Loucy (cell line): ENCODE measurements around the gene NBPF1.
A peak's percentile ranks its signal among the peaks of the same experiment; 100 is the strongest.
"Not testable (repeated sequence)": the region's sequence is repeated elsewhere in the genome, so short reads cannot be mapped to it uniquely, and the experiment has no call there.

ENCODE experiments used
- H2AFZ ChIP-seq: fragments of 200-600 bp; sonication (generic); 2 replicates; pipeline ENCODE4 v1.6.0; 2016; ENCODE audit warnings: antibody characterized with exemption, mild to moderate bottlenecking, low read length, moderate library complexity
- H3F3A ChIP-seq: fragments of 200-600 bp; 2 replicates; pipeline ENCODE4 v1.6.0; 2016; ENCODE audit warnings: antibody characterized with exemption, low read depth, mild to moderate bottlenecking
- H3K27me3 ChIP-seq: fragments of 200-600 bp; sonication (generic); 2 replicates; pipeline ENCODE4 v1.6.1; 2014; ENCODE audit warnings: low read length, mild to moderate bottlenecking; ENCODE audit not compliant: insufficient read depth, poor library complexity, severe bottlenecking
- H3K36me3 ChIP-seq: fragments of 200-600 bp; sonication (generic); 2 replicates; pipeline ENCODE4 v1.6.1; 2016; ENCODE audit warnings: low read length; ENCODE audit not compliant: insufficient read depth
- H3K4me1 ChIP-seq: fragments of 200-600 bp; sonication (generic); 2 replicates; pipeline ENCODE4 v1.5.1; 2014; ENCODE audit warnings: low read length, mild to moderate bottlenecking; ENCODE audit not compliant: insufficient read depth, poor library complexity, severe bottlenecking
- H3K4me2 ChIP-seq: fragments of 200-600 bp; sonication (generic); 2 replicates; pipeline ENCODE4 v1.6.0; 2014; ENCODE audit warnings: antibody characterized with exemption, low read length, low read depth, mild to moderate bottlenecking; ENCODE audit not compliant: poor library complexity, severe bottlenecking
- H3K4me3 ChIP-seq: fragments of 200-600 bp; sonication (generic); 2 replicates; pipeline ENCODE4 v1.5.1; 2014; ENCODE audit warnings: low read length, mild to moderate bottlenecking, mixed read lengths; ENCODE audit not compliant: poor library complexity, severe bottlenecking
- H3K79me2 ChIP-seq: fragments of 200-600 bp; sonication (generic); 2 replicates; pipeline ENCODE4 v1.6.1; 2014; ENCODE audit warnings: low read length; ENCODE audit not compliant: insufficient read depth
- H3K9ac ChIP-seq: fragments of 200-600 bp; sonication (generic); 2 replicates; pipeline ENCODE4 v1.6.0; 2014; ENCODE audit warnings: mild to moderate bottlenecking, low read depth, low read length, moderate library complexity; ENCODE audit not compliant: poor library complexity, severe bottlenecking
- H3K9me2 ChIP-seq: fragments of 200-600 bp; sonication (generic); replicated peaks from 2 replicates; pipeline ENCODE4 v1.6.1; 2016; ENCODE audit warnings: low read depth, low read length, mixed read lengths
- H3K9me3 ChIP-seq: fragments of 200-600 bp; sonication (generic); 2 replicates; pipeline ENCODE4 v1.6.1; 2014; ENCODE audit warnings: mild to moderate bottlenecking, antibody characterized with exemption, low read length, low read depth; ENCODE audit not compliant: insufficient read depth
- H4K20me1 ChIP-seq: fragments of 200-600 bp; sonication (generic); 2 replicates; pipeline ENCODE4 v1.6.0; 2014; ENCODE audit warnings: antibody characterized with exemption, low read length, mild to moderate bottlenecking; ENCODE audit not compliant: insufficient read depth, poor library complexity, severe bottlenecking

Gene NBPF1

GRCh38 chr1:16643001-16643411 is 29.6 kb upstream of the NBPF1 start:
- Histone ChIP-seq H3K4me2 (peak overlapping the region; percentile 73), H3K79me2 (peaks cover 45% of the 10 kb centered on the region), H3K4me3 (peak overlapping the region; percentile 88), H3K9ac (peak overlapping the region; percentile 92), H3K4me1 (peaks cover 25% of the 10 kb centered on the region)
- H2AFZ ChIP-seq, H3F3A ChIP-seq, H3K36me3 ChIP-seq, H3K9me3 ChIP-seq, H3K9me2 ChIP-seq, H3K27me3 ChIP-seq, H4K20me1 ChIP-seq: not testable (repeated sequence)

GRCh38 chr1:16642025-16642966 is 28.9 kb upstream of the NBPF1 start:
- Histone ChIP-seq H3K79me2 (peaks cover 45% of the 10 kb centered on the region), H3K4me3 (peak overlapping the region; percentile 88), H3K9ac (peak overlapping the region; percentile 92), H3K4me2 (peak overlapping the region; percentile 73), H3K4me1 (peaks cover 25% of the 10 kb centered on the region)
- H2AFZ ChIP-seq, H3K27me3 ChIP-seq, H3F3A ChIP-seq, H3K36me3 ChIP-seq, H4K20me1 ChIP-seq, H3K9me3 ChIP-seq, H3K9me2 ChIP-seq: not testable (repeated sequence)

- Histone ChIP-seq H3K4me1 (peaks cover 25% of the 10 kb centered on the region), H3K9ac (peak overlapping the region; percentile 92), H3K4me2 (peak overlapping the region; percentile 73), H3K79me2 (peaks cover 45% of the 10 kb centered on the region)
- H3F3A ChIP-seq, H3K9me3 ChIP-seq, H4K20me1 ChIP-seq, H3K36me3 ChIP-seq, H3K4me3 ChIP-seq, H3K27me3 ChIP-seq, H3K9me2 ChIP-seq, H2AFZ ChIP-seq: not testable (repeated sequence)
These were observed 28.0 kb upstream of the NBPF1 start for GRCh38 chr1:16641159-16641975.

- H3F3A ChIP-seq, H3K4me3 ChIP-seq, H3K27me3 ChIP-seq, H3K36me3 ChIP-seq, H3K4me2 ChIP-seq, H4K20me1 ChIP-seq, H2AFZ ChIP-seq, H3K9me3 ChIP-seq, H3K9me2 ChIP-seq, H3K9ac ChIP-seq: not testable (repeated sequence)
- peaks cover 18% of the 10 kb centered on the region for H3K4me1 ChIP-seq
- peaks cover 45% of the 10 kb centered on the region for H3K79me2 ChIP-seq
These were observed 26.0 kb upstream of the NBPF1 start for GRCh38 chr1:16639091-16640031.

GRCh38 chr1:16637941-16638778 is 24.8 kb upstream of the NBPF1 start:
- not testable (repeated sequence) for H3K9me2 ChIP-seq, H3K36me3 ChIP-seq, H3K4me2 ChIP-seq, H3K9me3 ChIP-seq, H2AFZ ChIP-seq, H3K4me3 ChIP-seq, H4K20me1 ChIP-seq, H3K27me3 ChIP-seq, H3K9ac ChIP-seq, H3F3A ChIP-seq
- H3K79me2 ChIP-seq: peaks cover 33% of the 10 kb centered on the region; the same call in 1 of the 2 replicates
- peaks cover 12% of the 10 kb centered on the region for H3K4me1 ChIP-seq

- H3K9me2 ChIP-seq, H3F3A ChIP-seq, H2AFZ ChIP-seq, H4K20me1 ChIP-seq, H3K27me3 ChIP-seq, H3K9me3 ChIP-seq, H3K9ac ChIP-seq, H3K4me2 ChIP-seq, H3K4me1 ChIP-seq, H3K4me3 ChIP-seq: not testable (repeated sequence)
- peaks cover 20% of the 10 kb centered on the region; the same call in 1 of the 2 replicates for H3K36me3 ChIP-seq
- peaks cover 18% of the 10 kb centered on the region; the same call in 1 of the 2 replicates for H3K79me2 ChIP-seq
These were observed 23.3 kb upstream of the NBPF1 start for GRCh38 chr1:16636551-16637195.
